ENCODE results near the gene PRKCD. TPM values are rescaled to one million over a fixed set of nuclear protein-coding genes. Genes with fewer than 3 reads are reported as not detected.

Gene PRKCD
- total and polyA plus RNA-seq, 2 experiments from 2014 or later: 1.8 to 9.6 TPM

DNA sequence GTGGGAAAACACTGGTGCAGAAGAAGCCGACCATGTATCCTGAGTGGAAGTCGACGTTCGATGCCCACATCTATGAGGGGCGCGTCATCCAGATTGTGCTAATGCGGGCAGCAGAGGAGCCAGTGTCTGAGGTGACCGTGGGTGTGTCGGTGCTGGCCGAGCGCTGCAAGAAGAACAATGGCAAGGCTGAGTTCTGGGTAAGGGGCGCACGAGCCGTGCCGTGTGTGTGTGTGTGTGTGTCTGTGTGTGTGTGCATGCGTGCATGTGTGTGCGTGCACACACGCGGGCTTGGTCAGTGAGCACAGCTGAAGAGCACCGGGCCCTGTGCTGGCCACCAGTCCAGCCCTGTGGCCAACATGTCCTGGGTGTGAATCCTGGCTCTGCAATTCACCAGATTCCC, 18.6 kb downstream of the PRKCD start:
- Histone ChIP-seq H3K4me2 (ENCODE audit: unreplicated experiment) (no peak overlapping the region), H3K4me1 (ENCODE audit: insufficient read depth) (no peaks in the 10 kb centered on the region), H3K27me3 (replicated peaks; ENCODE audit: insufficient read depth) (no peaks in the 10 kb centered on the region), H4K20me1 (ENCODE audit: insufficient read depth) (no peaks in the 10 kb centered on the region), H3K79me2 (ENCODE audit: insufficient read depth) (no peaks in the 10 kb centered on the region), H3F3A (ENCODE audit: insufficient read depth) (no peaks in the 10 kb centered on the region), H2AFZ (no peak overlapping the region), H3K9me2 (ENCODE audit: insufficient read depth) (no peaks in the 10 kb centered on the region), H3K9ac (no peak overlapping the region), H3K27ac (no peak overlapping the region), H3K9me3 (ENCODE audit: low read depth) (no peaks in the 10 kb centered on the region), H3K36me3 (ENCODE audit: low read depth) (no peaks in the 10 kb centered on the region), H3K4me3 (no peak overlapping the region)
- TF ChIP-seq EZH2 (IDR thresholded peaks at IDR 0.05; ENCODE audit: insufficient read depth, poor library complexity, severe bottlenecking): no peak
- TF ChIP-seq EZH2phosphoT487 (IDR thresholded peaks at IDR 0.05; ENCODE audit: insufficient read depth, low read depth): no peak
- WGBS, 2 experiments (ENCODE audit: low coverage in 1 of 2, low lambda C conversion rate in 2 of 2, missing lambda C conversion rate in 2 of 2): 93 to 96% methylated on average over 19 to 20 of the region's 20 CpGs
- in situ Hi-C loops (cut with MboI): no loop called here
- DNase-seq: no peak

DNA sequence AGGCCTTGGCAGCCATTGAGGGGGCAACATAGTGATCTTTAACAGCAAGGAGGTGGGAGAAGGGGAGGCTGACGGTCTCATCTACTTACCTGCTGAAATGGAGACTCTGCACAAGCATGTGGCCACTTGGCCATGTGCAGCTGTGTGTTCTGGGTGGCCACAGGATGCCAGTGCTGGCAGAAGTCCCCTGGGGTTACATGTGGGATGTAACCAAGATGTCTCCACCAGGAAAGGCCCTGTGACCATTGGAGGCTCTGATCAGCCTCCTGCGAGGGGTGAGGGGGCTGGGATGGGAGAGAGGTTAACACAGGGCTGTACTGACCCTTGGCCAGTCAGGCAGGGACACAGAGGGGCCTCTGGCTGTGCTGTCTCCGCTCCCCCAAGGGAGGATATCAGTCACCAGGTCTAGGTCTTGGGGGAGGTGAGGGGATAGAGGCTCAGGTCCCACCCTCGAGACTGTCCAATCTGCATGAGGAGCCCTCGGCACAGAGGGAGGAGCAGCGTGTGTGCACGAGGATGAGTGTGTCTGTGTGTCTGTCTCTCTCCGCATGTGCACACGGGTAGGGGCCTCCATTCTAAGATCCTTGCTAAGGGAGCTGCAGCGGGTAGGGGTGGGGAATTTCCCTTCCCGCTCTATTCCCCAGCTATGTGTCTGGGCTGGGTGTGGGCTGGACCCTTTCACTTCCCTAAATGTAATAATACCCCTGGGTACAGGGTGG, 19.5 kb downstream of the PRKCD start:
- in situ Hi-C loops (cut with MboI): no loop called here
- no peaks in the 10 kb centered on the region for H3K9me3 ChIP-seq (ENCODE audit: low read depth)
- H3K4me2 ChIP-seq (ENCODE audit: unreplicated experiment): no peak overlapping the region
- 92% methylated on average over 11 of the region's 11 CpGs for WGBS, 2 experiments (ENCODE audit: low coverage in 1 of 2, low lambda C conversion rate in 2 of 2, missing lambda C conversion rate in 2 of 2)
- no peaks in the 10 kb centered on the region for H3K4me1 ChIP-seq (ENCODE audit: insufficient read depth)
- H3K36me3 ChIP-seq (ENCODE audit: low read depth): no peaks in the 10 kb centered on the region
- DNase-seq: no peak
- H3K79me2 ChIP-seq (ENCODE audit: insufficient read depth): no peaks in the 10 kb centered on the region
- TF ChIP-seq EZH2phosphoT487 (IDR thresholded peaks at IDR 0.05; ENCODE audit: insufficient read depth, low read depth) (no peak), EZH2 (IDR thresholded peaks at IDR 0.05; ENCODE audit: insufficient read depth, poor library complexity, severe bottlenecking) (no peak)
- no peaks in the 10 kb centered on the region for H3K9me2 ChIP-seq (ENCODE audit: insufficient read depth)
- no peaks in the 10 kb centered on the region for H3F3A ChIP-seq (ENCODE audit: insufficient read depth)
- no peak overlapping the region for H3K9ac ChIP-seq
- no peaks in the 10 kb centered on the region for H4K20me1 ChIP-seq (ENCODE audit: insufficient read depth)
- no peaks in the 10 kb centered on the region for H3K27me3 ChIP-seq (replicated peaks; ENCODE audit: insufficient read depth)
- no peak overlapping the region for H3K27ac ChIP-seq
- H3K4me3 ChIP-seq: no peak overlapping the region
- no peak overlapping the region for H2AFZ ChIP-seq

DNA sequence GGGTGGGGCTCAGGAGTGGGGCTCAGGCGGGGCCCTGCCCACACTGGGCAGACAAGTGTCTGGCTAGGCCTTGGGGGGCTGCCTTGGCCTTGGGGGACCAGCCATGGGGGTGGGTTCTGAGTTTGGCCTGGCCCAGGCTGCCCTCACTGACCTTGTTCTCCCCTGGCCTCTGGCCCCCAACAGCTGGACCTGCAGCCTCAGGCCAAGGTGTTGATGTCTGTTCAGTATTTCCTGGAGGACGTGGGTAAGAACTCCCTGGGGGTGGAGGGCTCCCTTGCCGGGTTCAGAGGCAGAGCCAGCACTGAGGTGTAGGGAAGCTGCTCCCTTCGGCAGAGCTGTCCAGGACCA, 20.0 kb downstream of the PRKCD start:
- no peak overlapping the region for H3K4me3 ChIP-seq
- in situ Hi-C loops (cut with MboI): no loop called here
- no peaks in the 10 kb centered on the region for H3F3A ChIP-seq (ENCODE audit: insufficient read depth)
- 63 to 68% methylated on average over 3 to 4 of the region's 4 CpGs for WGBS, 2 experiments (ENCODE audit: low coverage in 1 of 2, low lambda C conversion rate in 2 of 2, missing lambda C conversion rate in 2 of 2)
- H3K9me2 ChIP-seq (ENCODE audit: insufficient read depth): no peaks in the 10 kb centered on the region
- no peaks in the 10 kb centered on the region for H3K79me2 ChIP-seq (ENCODE audit: insufficient read depth)
- DNase-seq: no peak
- no peak overlapping the region for H2AFZ ChIP-seq
- H4K20me1 ChIP-seq (ENCODE audit: insufficient read depth): no peaks in the 10 kb centered on the region
- H3K27ac ChIP-seq: no peak overlapping the region
- no peak overlapping the region for H3K4me2 ChIP-seq (ENCODE audit: unreplicated experiment)
- no peaks in the 10 kb centered on the region for H3K9me3 ChIP-seq (ENCODE audit: low read depth)
- no peaks in the 10 kb centered on the region for H3K4me1 ChIP-seq (ENCODE audit: insufficient read depth)
- no peaks in the 10 kb centered on the region for H3K36me3 ChIP-seq (ENCODE audit: low read depth)
- no peaks in the 10 kb centered on the region for H3K27me3 ChIP-seq (replicated peaks; ENCODE audit: insufficient read depth)
- H3K9ac ChIP-seq: no peak overlapping the region
- TF ChIP-seq EZH2 (IDR thresholded peaks at IDR 0.05; ENCODE audit: insufficient read depth, poor library complexity, severe bottlenecking) (no peak), EZH2phosphoT487 (IDR thresholded peaks at IDR 0.05; ENCODE audit: insufficient read depth, low read depth) (no peak)

DNA sequence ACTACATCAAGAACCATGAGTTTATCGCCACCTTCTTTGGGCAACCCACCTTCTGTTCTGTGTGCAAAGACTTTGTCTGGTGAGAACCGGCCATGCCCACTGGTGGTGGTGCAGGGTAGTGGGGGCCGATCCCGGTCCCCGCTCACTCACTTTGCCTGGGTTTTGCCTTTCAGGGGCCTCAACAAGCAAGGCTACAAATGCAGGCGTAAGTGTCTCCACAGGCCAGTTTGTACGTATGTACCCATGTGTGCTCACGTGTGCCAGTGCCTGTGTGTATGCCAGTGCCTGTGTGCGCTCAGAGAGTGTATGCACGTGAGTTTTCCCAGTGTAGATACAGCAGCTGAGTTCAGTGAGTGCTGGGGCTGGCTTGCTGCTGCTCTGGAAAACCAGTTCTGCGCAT, 20.5 kb downstream of the PRKCD start:
- no peak for DNase-seq
- TF ChIP-seq EZH2 (IDR thresholded peaks at IDR 0.05; ENCODE audit: insufficient read depth, poor library complexity, severe bottlenecking): no peak
- no peak for TF ChIP-seq EZH2phosphoT487 (IDR thresholded peaks at IDR 0.05; ENCODE audit: insufficient read depth, low read depth)
- in situ Hi-C loops (cut with MboI): no loop called here
- Histone ChIP-seq H2AFZ (no peak overlapping the region), H4K20me1 (ENCODE audit: insufficient read depth) (no peaks in the 10 kb centered on the region), H3F3A (ENCODE audit: insufficient read depth) (no peaks in the 10 kb centered on the region), H3K4me1 (ENCODE audit: insufficient read depth) (no peaks in the 10 kb centered on the region), H3K79me2 (ENCODE audit: insufficient read depth) (no peaks in the 10 kb centered on the region), H3K9me3 (ENCODE audit: low read depth) (no peaks in the 10 kb centered on the region), H3K4me2 (ENCODE audit: unreplicated experiment) (no peak overlapping the region), H3K4me3 (no peak overlapping the region), H3K27me3 (replicated peaks; ENCODE audit: insufficient read depth) (no peaks in the 10 kb centered on the region), H3K27ac (no peak overlapping the region), H3K9ac (no peak overlapping the region), H3K9me2 (ENCODE audit: insufficient read depth) (no peaks in the 10 kb centered on the region), H3K36me3 (ENCODE audit: low read depth) (no peaks in the 10 kb centered on the region)
- WGBS, 2 experiments (ENCODE audit: low coverage in 1 of 2, low lambda C conversion rate in 2 of 2, missing lambda C conversion rate in 2 of 2): 94 to 95% methylated on average over 11 of the region's 11 CpGs

Data from GM23248 (cell line).